Duodenal mucosa (tissue), 2 donors: ENCODE results near the gene PHC1.
"Not testable (repeated sequence)": the region's sequence is repeated elsewhere in the genome, so short reads cannot be mapped to it uniquely, and the experiment has no call there.

Experiments used
- H3K27ac ChIP-seq: one replicate; pipeline ENCODE4 v1.7.0; 2013; ENCODE audit warnings: low read depth, low read length
- H3K27me3 ChIP-seq, 2 donors: one replicate each; pipeline ENCODE4 v1.7.0; 2013; ENCODE audit warnings: low read length in 2 of 2, control low read depth in 1 of 2; ENCODE audit not compliant: insufficient read depth in 2 of 2, control insufficient read depth in 1 of 2
- H3K36me3 ChIP-seq, 2 donors: one replicate each; pipeline ENCODE4 v1.7.0; 2013; ENCODE audit warnings: low read length in 2 of 2, control low read depth in 1 of 2; ENCODE audit not compliant: insufficient read depth in 2 of 2, control insufficient read depth in 1 of 2
- H3K4me1 ChIP-seq, 2 donors: one replicate each; pipeline ENCODE4 v1.7.0; 2013; ENCODE audit warnings: low read length in 2 of 2, control low read depth in 1 of 2; ENCODE audit not compliant: insufficient read depth in 2 of 2, control insufficient read depth in 1 of 2
- H3K4me3 ChIP-seq, 2 donors: one replicate each; pipeline ENCODE4 v1.7.0; 2013; ENCODE audit warnings: low read length in 2 of 2, low read depth in 1 of 2
- H3K9ac ChIP-seq, 2 donors: one replicate each; pipeline ENCODE4 v1.7.0; 2013; ENCODE audit warnings: low read length in 2 of 2, low read depth in 1 of 2
- H3K9me3 ChIP-seq, 2 donors: one replicate each; pipeline ENCODE4 v1.7.0; 2013; ENCODE audit warnings: low read length in 2 of 2, control low read depth in 1 of 2; ENCODE audit not compliant: control insufficient read depth in 1 of 2

The PHC1 gene

GRCh38 chr12:8907513-8907912, 6.8 kb upstream of the PHC1 start:
- no peaks in the 10 kb centered on the region for H3K9me3 ChIP-seq
- no peak overlapping the region for H3K9ac ChIP-seq
- no peaks in the 10 kb centered on the region for H3K36me3 ChIP-seq
- no peaks in the 10 kb centered on the region for H3K4me1 ChIP-seq
- no peaks in the 10 kb centered on the region for H3K27me3 ChIP-seq
- H3K4me3 ChIP-seq, result no peak overlapping the region
- no peak overlapping the region for H3K27ac ChIP-seq

GRCh38 chr12:8909752-8910151, 4.6 kb upstream of the PHC1 start:
- H3K27me3 ChIP-seq, result no peaks in the 10 kb centered on the region
- no peaks in the 10 kb centered on the region for H3K36me3 ChIP-seq
- no peaks in the 10 kb centered on the region for H3K9me3 ChIP-seq
- no peak overlapping the region for H3K4me3 ChIP-seq
- H3K9ac ChIP-seq, result no peak overlapping the region
- no peak overlapping the region for H3K27ac ChIP-seq
- H3K4me1 ChIP-seq, result peaks cover 8 to 11% of the 10 kb centered on the region in 2 donors

- H3K4me3 ChIP-seq, result no peak overlapping the region
- H3K27ac ChIP-seq, result no peak overlapping the region
- no peaks in the 10 kb centered on the region for H3K36me3 ChIP-seq
- H3K4me1 ChIP-seq, result peaks cover 16 to 17% of the 10 kb centered on the region in 2 donors
- no peaks in the 10 kb centered on the region for H3K9me3 ChIP-seq
- no peaks in the 10 kb centered on the region for H3K27me3 ChIP-seq
- H3K9ac ChIP-seq, result no peak overlapping the region
These were observed 2.6 kb upstream of the PHC1 start for GRCh38 chr12:8911606-8912268.

GRCh38 chr12:8912914-8913313, 1.4 kb upstream of the PHC1 start:
- H3K4me3 ChIP-seq, result no peak overlapping the region
- H3K9ac ChIP-seq, result no peak overlapping the region
- H3K4me1 ChIP-seq, result peaks cover 16 to 17% of the 10 kb centered on the region in 2 donors
- no peaks in the 10 kb centered on the region for H3K9me3 ChIP-seq
- no peak overlapping the region for H3K27ac ChIP-seq
- no peaks in the 10 kb centered on the region for H3K27me3 ChIP-seq
- no peaks in the 10 kb centered on the region for H3K36me3 ChIP-seq

- Histone ChIP-seq H3K27me3 (no peaks in the 10 kb centered on the region), H3K9ac (peak overlapping the region; percentile 58 to 68), H3K36me3 (no peaks in the 10 kb centered on the region), H3K4me1 (peaks cover 16 to 17% of the 10 kb centered on the region in 2 donors), H3K9me3 (no peaks in the 10 kb centered on the region), H3K4me3 (peak overlapping the region; percentile 81 to 91), H3K27ac (peak overlapping the region; percentile 77)
These were observed 642 bp upstream of the PHC1 start for GRCh38 chr12:8913702-8914032.

GRCh38 chr12:8914716-8915526, 612 bp downstream of the PHC1 start:
- Histone ChIP-seq H3K27me3 (no peaks in the 10 kb centered on the region), H3K27ac (no peak overlapping the region), H3K9me3 (no peaks in the 10 kb centered on the region), H3K4me1 (peaks cover 16 to 17% of the 10 kb centered on the region in 2 donors), H3K36me3 (no peaks in the 10 kb centered on the region), H3K4me3 (peak overlapping the region; percentile 70 to 87), H3K9ac (peak overlapping the region; percentile 48 to 61)

- Histone ChIP-seq H3K36me3 (no peaks in the 10 kb centered on the region), H3K9me3 (no peaks in the 10 kb centered on the region), H3K4me3 (no peak overlapping the region), H3K9ac (no peak overlapping the region), H3K27ac (no peak overlapping the region), H3K27me3 (no peaks in the 10 kb centered on the region), H3K4me1 (peaks cover 16 to 17% of the 10 kb centered on the region in 2 donors)
These were observed 1.8 kb downstream of the PHC1 start for GRCh38 chr12:8916154-8916553.

GRCh38 chr12:8917031-8917430, 2.7 kb downstream of the PHC1 start:
- Histone ChIP-seq H3K4me1 (peaks cover 16 to 17% of the 10 kb centered on the region in 2 donors), H3K9ac (no peak overlapping the region), H3K9me3 (no peaks in the 10 kb centered on the region), H3K27ac (no peak overlapping the region), H3K36me3 (no peaks in the 10 kb centered on the region), H3K27me3 (no peaks in the 10 kb centered on the region), H3K4me3 (no peak overlapping the region)

- Histone ChIP-seq H3K9ac (no peak overlapping the region), H3K9me3 (no peaks in the 10 kb centered on the region), H3K27ac (no peak overlapping the region), H3K27me3 (no peaks in the 10 kb centered on the region), H3K36me3 (peaks cover 0 to 3% of the 10 kb centered on the region in 2 donors), H3K4me3 (no peak overlapping the region), H3K4me1 (peaks cover 16 to 17% of the 10 kb centered on the region in 2 donors)
These were observed 3.4 kb downstream of the PHC1 start for GRCh38 chr12:8917751-8918150.

GRCh38 chr12:8919643-8920042, 5.3 kb downstream of the PHC1 start:
- H3K4me3 ChIP-seq, H3K27ac ChIP-seq, H3K9ac ChIP-seq, H3K27me3 ChIP-seq, H3K36me3 ChIP-seq, H3K4me1 ChIP-seq, H3K9me3 ChIP-seq: not testable (repeated sequence)
